GM12892 (cell line): Measurements from ENCODE around the gene SH3RF3.

ENCODE experiments used
- POLR2A ChIP-seq: IDR thresholded peaks from 2 replicates; pipeline ENCODE4 v1.6.1; 2011; ENCODE audit warnings: low read depth, low read length, control low read depth
- POLR2AphosphoS5 ChIP-seq: IDR thresholded peaks from 2 replicates; pipeline ENCODE4 v1.6.1; 2011; ENCODE audit warnings: low read depth, low read length, control low read depth

DNA sequence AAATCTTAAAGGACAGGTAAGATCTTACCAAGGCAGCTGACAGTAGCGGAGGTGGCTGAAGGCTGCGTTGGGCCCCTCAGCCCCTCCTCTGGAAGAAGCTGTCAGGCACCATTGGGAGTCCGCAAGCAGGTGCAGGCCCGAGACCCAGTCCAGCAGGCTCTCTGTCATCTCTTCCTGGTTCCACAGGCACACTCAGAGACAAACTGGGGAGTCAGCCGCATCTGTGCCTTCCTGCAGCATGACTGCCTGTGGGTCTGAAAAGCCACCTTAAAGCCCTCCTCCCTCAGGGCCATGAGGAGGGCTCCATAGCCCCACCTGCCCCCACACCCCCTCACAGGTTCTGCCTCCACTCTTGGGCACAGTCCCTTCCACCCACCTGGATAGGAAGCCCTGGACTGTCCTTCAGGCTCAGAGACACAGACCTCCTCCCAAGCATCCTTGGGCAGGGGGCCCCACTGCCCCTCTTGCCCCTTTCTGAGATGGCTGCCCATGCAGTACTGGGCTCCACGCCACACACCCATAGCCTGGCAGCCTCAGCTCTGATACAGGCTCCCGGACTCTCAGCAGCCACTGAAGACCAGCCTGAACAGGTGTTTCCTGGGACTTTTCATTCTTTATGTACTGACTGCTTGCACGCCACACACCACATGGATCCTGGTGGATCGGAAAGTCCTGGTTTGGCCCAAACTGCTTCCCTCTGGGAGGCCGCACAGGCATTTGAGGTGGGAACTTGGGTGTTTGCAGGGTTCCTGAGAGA lies 245.0 kb downstream of the SH3RF3 start:
- TF ChIP-seq POLR2AphosphoS5 (no peak), POLR2A (no peak)
